SKM-1 treated with dmso at 0.1 percent for 144 hours (cell line): Measurements from ENCODE around the gene DEFB110.

Experiments used
- DNase-seq: peaks from one replicate; lab custom pipeline; 2025; ENCODE audit not compliant: unreplicated experiment; lab: John Stamatoyannopoulos, UW

DEFB110 gene

GRCh38 chr6:50021894-50022293, at the start of gene DEFB110:
DEFB110 (minus strand) TSS chr6:50021994; CDS start chr6:50021935, 59 bp downstream.
- no peak for DNase-seq

- DNase-seq: no peak
Observed at GRCh38 chr6:50070101-50070500, 48.3 kb upstream of the DEFB110 start.

- DNase-seq: peak; percentile 4
Observed at GRCh38 chr6:50062051-50062450, 40.3 kb upstream of the DEFB110 start.

- DNase-seq: no peak
Observed at GRCh38 chr6:50056242-50056641, 34.4 kb upstream of the DEFB110 start.

GRCh38 chr6:50049829-50050228, 28.0 kb upstream of the DEFB110 start, which contains the start of gene DEFB112:
DEFB112 (minus strand) TSS chr6:50049929; CDS start chr6:50049869, 60 bp downstream.
- no peak for DNase-seq

- DNase-seq: no peak
Observed at GRCh38 chr6:50047026-50047425, 25.2 kb upstream of the DEFB110 start.

GRCh38 chr6:50030777-50031562, 9.2 kb upstream of the DEFB110 start:
- no peak for DNase-seq

GRCh38 chr6:50030350-50030749, 8.6 kb upstream of the DEFB110 start:
- DNase-seq: no peak

GRCh38 chr6:50025258-50025657, 3.5 kb upstream of the DEFB110 start:
- DNase-seq: no peak

GRCh38 chr6:50007819-50008218, 14.0 kb downstream of the DEFB110 start:
- no peak for DNase-seq

- no peak for DNase-seq
Observed at GRCh38 chr6:50003139-50003538, 18.7 kb downstream of the DEFB110 start.

GRCh38 chr6:49995278-49995677, 26.5 kb downstream of the DEFB110 start:
- no peak for DNase-seq

GRCh38 chr6:49988900-49989299, 32.9 kb downstream of the DEFB110 start:
- no peak for DNase-seq

- no peak for DNase-seq
Observed at GRCh38 chr6:49987749-49988148, 34.0 kb downstream of the DEFB110 start.

GRCh38 chr6:49986551-49986950, 35.2 kb downstream of the DEFB110 start:
- DNase-seq: no peak

GRCh38 chr6:49982046-49982445, 39.7 kb downstream of the DEFB110 start:
- no peak for DNase-seq

GRCh38 chr6:49980898-49981297, 40.9 kb downstream of the DEFB110 start:
- no peak for DNase-seq

- no peak for DNase-seq
Observed at GRCh38 chr6:49979584-49979983, 42.2 kb downstream of the DEFB110 start.

- no peak for DNase-seq
Observed at GRCh38 chr6:49978332-49979226, 43.2 kb downstream of the DEFB110 start.

GRCh38 chr6:49969605-49970004, 52.2 kb downstream of the DEFB110 start, which contains the start of gene DEFB113:
DEFB113 (minus strand) TSS chr6:49969625; CDS start chr6:49969625, 0 bp downstream.
- DNase-seq: no peak
